T-cell (primary cell): ENCODE measurements around the gene GFOD1. TPM values are rescaled to one million over a fixed set of nuclear protein-coding genes. Genes with fewer than 3 reads are reported as not detected.

ENCODE experiments used
- ATAC-seq, 4 experiments: fragments of 200-7000 bp in 3 of 4; fragments of 150-1000 bp in 1 of 4; cut with Tn5 transposase; replicated peaks in 1 of 4; 1 replicate in 3 of 4; 2 replicates in 1 of 4; pipeline ENCODE4 v1.10.0; 2021; ENCODE audit warnings: moderate library complexity in 3 of 4, mild to moderate bottlenecking in 2 of 4, moderate number of reproducible peaks in 1 of 4
- CTCF ChIA-PET, 2 donors: fragments of 300-600 bp; sonication (Branson Sonifier 250); formaldehyde crosslinking; loops; one replicate each; lab custom pipeline; 2022; ENCODE audit warnings: antibody characterized with exemption in 2 of 2; lab: Charles Lee
- POLR2A ChIA-PET, 2 donors: fragments of 300-600 bp; sonication (Branson Sonifier 250); formaldehyde crosslinking; loops; one replicate each; lab custom pipeline; 2022; ENCODE audit warnings: antibody characterized with exemption in 2 of 2; lab: Charles Lee
- DNase-seq, 35 experiments: peaks; one replicate each; pipeline versions ENCODE4 v3.0.0 to v3.0.0-alpha.2; 2013 to 2023
- H3K27ac ChIP-seq: one replicate; pipeline ENCODE4 v1.5.1; 2013; ENCODE audit warnings: low read length
- H3K27me3 ChIP-seq, 2 experiments: replicated peaks in 1 of 2; 1 replicate in 1 of 2; 2 replicates in 1 of 2; pipeline versions ENCODE4 v1.6.1 to v1.7.0; 2013; ENCODE audit warnings: low read length in 1 of 2, mixed read lengths in 1 of 2; ENCODE audit not compliant: control insufficient read depth in 2 of 2, insufficient read depth in 2 of 2; ENCODE audit errors: extremely low read depth in 1 of 2
- H3K36me3 ChIP-seq, 2 donors: 1 replicate in 1 of 2; 2 replicates in 1 of 2; pipeline versions ENCODE4 v1.6.1 to v1.7.0; 2013; ENCODE audit warnings: low read length in 1 of 2; ENCODE audit not compliant: control insufficient read depth in 2 of 2, insufficient read depth in 1 of 2; ENCODE audit errors: extremely low read depth in 1 of 2
- H3K4me1 ChIP-seq, 2 experiments: 1 replicate in 1 of 2; 2 replicates in 1 of 2; pipeline versions ENCODE4 v1.6.1 to v1.7.0; 2013; ENCODE audit warnings: low read length in 2 of 2, mixed read lengths in 1 of 2; ENCODE audit not compliant: insufficient read depth in 2 of 2, control insufficient read depth in 1 of 2; ENCODE audit errors: extremely low read depth in 1 of 2
- H3K4me3 ChIP-seq, 2 donors: 1 replicate in 1 of 2; 2 replicates in 1 of 2; pipeline versions ENCODE4 v1.5.1 to v1.7.0; 2013; ENCODE audit warnings: mild to moderate bottlenecking in 2 of 2, low read length in 1 of 2, moderate library complexity in 1 of 2; ENCODE audit not compliant: control insufficient read depth in 1 of 2; ENCODE audit errors: extremely low read depth in 1 of 2
- H3K9me3 ChIP-seq: 2 replicates; pipeline ENCODE4 v1.7.0; 2013
- H3K27ac Mint-ChIP-seq, 2 donors: one replicate each; pipeline ENCODE4 v1.8.0; 2020 to 2021; ENCODE audit warnings: mild to moderate bottlenecking in 2 of 2, mixed read lengths in 2 of 2
- H3K27me3 Mint-ChIP-seq, 2 donors: one replicate each; pipeline ENCODE4 v1.8.0; 2021 to 2022; ENCODE audit warnings: mixed read lengths in 2 of 2
- H3K36me3 Mint-ChIP-seq: one replicate; pipeline ENCODE4 v1.8.0; 2021; ENCODE audit warnings: mixed read lengths
- H3K4me1 Mint-ChIP-seq, 3 donors: one replicate each; pipeline ENCODE4 v1.8.0; 2020 to 2022; ENCODE audit warnings: mixed read lengths in 3 of 3, mild to moderate bottlenecking in 1 of 3
- H3K4me3 Mint-ChIP-seq, 3 donors: one replicate each; pipeline ENCODE4 v1.8.0; 2020 to 2022; ENCODE audit warnings: mild to moderate bottlenecking in 3 of 3, mixed read lengths in 3 of 3, moderate library complexity in 3 of 3
- H3K9me3 Mint-ChIP-seq, 3 donors: one replicate each; pipeline ENCODE4 v1.8.0; 2020 to 2022; ENCODE audit warnings: mixed read lengths in 3 of 3
- whole genome bisulfite sequencing: methylation state at CpG from one replicate; pipeline ENCODE4 v1.1.5; 2013; ENCODE audit warnings: missing lambda C conversion rate; ENCODE audit not compliant: insufficient coverage; 5-methylcytosine and 5-hydroxymethylcytosine counted together
- total RNA-seq, 35 experiments: library from RNA in 6 of 35; stranded (reverse) in 6 of 35; fragments of 120-200 nt in 1 of 35; gene quantifications; one replicate each; pipeline versions ENCODE4 v1.2.1 to v1.2.4 and lab custom pipeline; 2013 to 2026

Gene GFOD1
- total RNA-seq, 5 donors from 2014 or later (not counting 1 experiment from before 2014, with no cell fraction given) = 1.9 to 3.2 (median 2.3) TPM

DNA sequence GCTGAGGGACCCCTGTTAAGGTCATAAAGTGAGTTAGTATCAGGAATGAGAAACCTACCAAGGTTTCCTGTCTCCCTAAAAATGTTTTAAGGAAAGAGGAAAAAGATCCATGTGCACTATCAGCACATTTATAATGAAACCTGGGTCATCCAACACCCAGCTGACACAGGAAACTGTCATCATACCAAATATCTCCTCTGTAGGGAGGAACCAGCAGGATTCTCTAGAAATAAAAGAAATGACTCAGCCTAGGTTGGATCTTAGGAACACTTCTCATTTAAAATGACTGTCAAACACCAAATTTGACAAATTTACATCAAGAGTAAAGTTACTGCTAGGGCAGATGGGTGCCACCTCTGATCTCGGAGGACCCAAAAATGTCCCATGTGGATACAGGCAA lies 21.7 kb downstream of the GFOD1 start:
- Mint-ChIP-seq H3K4me3 (no peak overlapping the region), H3K36me3 (no peaks in the 10 kb centered on the region), H3K27me3 (no peaks in the 10 kb centered on the region), H3K4me1 (peaks cover 21 to 37% (median 34%) of the 10 kb centered on the region in 3 donors), H3K27ac (no peak overlapping the region), H3K9me3 (no peaks in the 10 kb centered on the region)
- 80% methylated on average over 1 of the region's 1 CpG for WGBS
- DNase-seq (no peak), ATAC-seq (no peak)
- Histone ChIP-seq H3K27ac (no peak overlapping the region), H3K4me1 (peaks cover 7 to 31% of the 10 kb centered on the region in 2 experiments), H3K4me3 (no peak overlapping the region), H3K27me3 (no peaks in the 10 kb centered on the region), H3K36me3 (no peaks in the 10 kb centered on the region), H3K9me3 (no peaks in the 10 kb centered on the region)
- ChIA-PET CTCF (no interaction called here), POLR2A (no interaction called here)

GRCh38 chr6:13463941-13464340 lies 23.5 kb downstream of the GFOD1 start:
- ChIA-PET POLR2A (interaction anchor here in 1 of 2 donors (0.6 kb wide), 1 partner anchor 188 kb away, joined by 3 read pairs; no protein-coding TSS in a partner anchor), CTCF (no interaction called here)
- WGBS = 64% methylated on average over 4 of the region's 4 CpGs
- Histone ChIP-seq H3K4me3 (no peak overlapping the region), H3K36me3 (no peaks in the 10 kb centered on the region), H3K27ac (no peak overlapping the region), H3K27me3 (no peaks in the 10 kb centered on the region), H3K4me1 (peaks cover 7 to 31% of the 10 kb centered on the region in 2 experiments), H3K9me3 (no peaks in the 10 kb centered on the region)
- Mint-ChIP-seq H3K36me3 (no peaks in the 10 kb centered on the region), H3K9me3 (no peaks in the 10 kb centered on the region), H3K27ac (no peak overlapping the region), H3K4me1 (peaks cover 28 to 45% (median 35%) of the 10 kb centered on the region in 3 donors), H3K4me3 (no peak overlapping the region), H3K27me3 (no peaks in the 10 kb centered on the region)
- DNase-seq (no peak), ATAC-seq (no peak)

DNA sequence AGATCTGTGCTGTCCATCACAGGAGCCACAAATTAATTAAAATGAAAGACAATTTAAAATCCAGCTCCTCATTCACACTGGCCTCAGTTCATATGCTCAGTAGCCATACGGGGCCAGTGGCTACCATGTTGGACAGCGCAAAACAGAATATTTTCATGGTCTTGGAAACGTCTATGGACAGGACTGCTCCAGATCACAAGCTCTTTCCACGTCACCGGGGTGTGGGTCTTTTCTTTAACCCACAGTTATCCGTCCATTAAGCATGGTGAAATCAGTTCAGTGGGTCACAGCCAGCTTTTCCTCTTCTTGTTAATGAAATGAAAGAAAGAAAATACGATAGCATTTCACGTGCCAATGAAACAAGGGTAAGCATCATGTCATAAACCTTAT lies 24.1 kb downstream of the GFOD1 start:
- Histone ChIP-seq H3K4me1 (peaks cover 7 to 31% of the 10 kb centered on the region in 2 experiments), H3K36me3 (no peaks in the 10 kb centered on the region), H3K4me3 (no peak overlapping the region), H3K27me3 (no peaks in the 10 kb centered on the region), H3K27ac (no peak overlapping the region), H3K9me3 (no peaks in the 10 kb centered on the region)
- no peak for ATAC-seq
- Mint-ChIP-seq H3K9me3 (no peaks in the 10 kb centered on the region), H3K4me1 (peaks cover 28 to 50% (median 35%) of the 10 kb centered on the region in 3 donors), H3K27me3 (no peaks in the 10 kb centered on the region), H3K27ac (no peak overlapping the region), H3K36me3 (no peaks in the 10 kb centered on the region), H3K4me3 (no peak overlapping the region)
- WGBS = 100% methylated on average over 3 of the region's 8 CpGs
- DNase-seq = no peak
- ChIA-PET POLR2A (no interaction called here), CTCF (no interaction called here)

DNA sequence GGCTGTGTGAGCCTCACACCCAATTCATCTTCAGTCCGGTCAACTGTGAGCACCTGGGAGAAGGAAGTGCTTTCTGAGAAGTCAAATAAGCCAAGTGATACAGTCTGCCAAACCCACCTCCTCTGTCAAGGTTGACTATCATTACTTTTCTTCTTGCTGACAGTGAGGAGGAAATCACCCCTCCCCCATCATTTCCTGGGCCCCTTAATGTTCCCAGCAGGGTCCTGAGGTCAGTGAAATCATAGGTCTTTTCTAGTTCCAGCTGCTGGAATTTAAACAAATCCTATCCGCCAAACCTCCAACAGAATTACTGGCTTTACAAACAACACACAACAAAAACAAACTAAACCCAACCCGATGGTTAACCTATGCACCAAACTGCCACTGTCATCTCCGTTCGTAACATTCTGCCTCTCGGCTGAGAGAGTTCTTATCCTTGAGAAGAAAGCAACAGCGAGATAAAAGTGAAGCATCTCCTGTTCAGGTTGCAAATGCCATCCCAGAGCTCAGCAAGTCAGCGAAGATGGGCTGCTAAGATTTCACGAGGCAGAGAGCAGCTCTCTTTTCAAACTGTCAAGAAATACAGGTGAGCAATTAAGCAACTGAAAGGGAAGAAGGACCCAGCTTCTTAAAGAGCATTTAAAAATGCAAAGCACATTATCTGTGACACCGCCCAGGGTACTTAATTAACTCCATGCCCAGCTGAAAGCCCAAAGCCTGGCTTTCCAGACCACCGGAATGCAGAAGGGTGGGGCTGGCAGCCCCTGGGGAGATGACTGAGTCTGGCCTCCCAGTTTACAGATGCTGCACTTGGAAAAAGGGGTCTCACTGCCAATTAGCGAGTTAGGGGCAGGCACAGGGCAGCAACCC lies 24.7 kb downstream of the GFOD1 start:
- peak overlapping the region; percentile 48 for H3K27ac ChIP-seq
- H3K36me3 ChIP-seq = no peaks in the 10 kb centered on the region
- peaks cover 28 to 51% (median 35%) of the 10 kb centered on the region in 3 donors for H3K4me1 Mint-ChIP-seq
- peak in 1 of 35 experiments; percentile 32 for DNase-seq
- H3K36me3 Mint-ChIP-seq = no peaks in the 10 kb centered on the region
- H3K27me3 ChIP-seq = no peaks in the 10 kb centered on the region
- peak in 3 of 4 experiments; percentile 24 to 72 (median 52) for ATAC-seq
- peak overlapping the region; percentile 51 to 87 for H3K27ac Mint-ChIP-seq
- peaks cover 7 to 31% of the 10 kb centered on the region in 2 experiments for H3K4me1 ChIP-seq
- no peaks in the 10 kb centered on the region for H3K9me3 Mint-ChIP-seq
- peak overlapping the region in 1 of 2 donors; percentile 6 for H3K4me3 ChIP-seq
- H3K4me3 Mint-ChIP-seq = peak overlapping the region in 2 of 3 donors; percentile 5 to 66
- 52% methylated on average over 6 of the region's 12 CpGs for WGBS
- CTCF ChIA-PET = interaction anchor here in 1 of 2 donors (0.5 kb wide), 1 partner anchor 126 kb away, joined by 4 read pairs; no protein-coding TSS in a partner anchor
- H3K27me3 Mint-ChIP-seq = no peaks in the 10 kb centered on the region
- no peaks in the 10 kb centered on the region for H3K9me3 ChIP-seq
- POLR2A ChIA-PET = no interaction called here

- H3K27me3 Mint-ChIP-seq = no peaks in the 10 kb centered on the region
- H3K27me3 ChIP-seq = no peaks in the 10 kb centered on the region
- peaks cover 7 to 35% of the 10 kb centered on the region in 2 experiments for H3K4me1 ChIP-seq
- H3K4me3 ChIP-seq = no peak overlapping the region
- H3K4me1 Mint-ChIP-seq = peaks cover 28 to 50% (median 36%) of the 10 kb centered on the region in 3 donors
- ATAC-seq = no peak
- peak overlapping the region in 1 of 3 donors; percentile 66 for H3K4me3 Mint-ChIP-seq
- DNase-seq = peak in 1 of 35 experiments; percentile 25
- no peaks in the 10 kb centered on the region for H3K36me3 Mint-ChIP-seq
- H3K9me3 ChIP-seq = no peaks in the 10 kb centered on the region
- no peaks in the 10 kb centered on the region for H3K9me3 Mint-ChIP-seq
- H3K36me3 ChIP-seq = no peaks in the 10 kb centered on the region
- H3K27ac Mint-ChIP-seq = peak overlapping the region in 1 of 2 donors; percentile 87
- no peak overlapping the region for H3K27ac ChIP-seq
- 85% methylated on average over 2 of the region's 6 CpGs for WGBS
- ChIA-PET POLR2A (no interaction called here), CTCF (no interaction called here)
Observed at GRCh38 chr6:13461805-13462204, 25.6 kb downstream of the GFOD1 start.

GRCh38 chr6:13461307-13461706 lies 26.1 kb downstream of the GFOD1 start:
- Mint-ChIP-seq H3K27ac (peak overlapping the region in 1 of 2 donors; percentile 87), H3K9me3 (no peaks in the 10 kb centered on the region), H3K36me3 (no peaks in the 10 kb centered on the region), H3K4me3 (no peak overlapping the region), H3K4me1 (peaks cover 28 to 50% (median 37%) of the 10 kb centered on the region in 3 donors), H3K27me3 (no peaks in the 10 kb centered on the region)
- ATAC-seq (no peak), DNase-seq (no peak)
- CTCF ChIA-PET = no interaction called here
- Histone ChIP-seq H3K9me3 (no peaks in the 10 kb centered on the region), H3K36me3 (no peaks in the 10 kb centered on the region), H3K4me1 (peaks cover 7 to 35% of the 10 kb centered on the region in 2 experiments), H3K27me3 (no peaks in the 10 kb centered on the region), H3K27ac (no peak overlapping the region), H3K4me3 (no peak overlapping the region)
- WGBS = no CpG with 5 or more reads among the region's 4 CpGs
- POLR2A ChIA-PET = no interaction called here
